ENCODE data around the gene NOSTRIN. TPM values are rescaled to one million over a fixed set of nuclear protein-coding genes. Genes with fewer than 3 reads are reported as not detected.

Gene NOSTRIN
- polyA plus RNA-seq, 3 donors = not detected

GRCh38 chr2:168810235-168810634, 7.8 kb downstream of the NOSTRIN start:
- intact Hi-C loops (cut with micrococcal nuclease) = no loop called here
- H3K27ac Mint-ChIP-seq = no peak overlapping the region
- no peaks in the 10 kb centered on the region for H3K36me3 Mint-ChIP-seq
- no peak for TF ChIP-seq CTCF (IDR thresholded peaks at IDR 0.05)
- no peaks in the 10 kb centered on the region for H3K9me3 Mint-ChIP-seq
- no peak overlapping the region for H3K4me3 ChIP-seq (replicated peaks in 1 of 3; ENCODE audit: low read depth in 2 of 3, low read length in 3 of 3)
- DNase-seq = no peak
- no peak overlapping the region for H3K4me2 ChIP-seq (replicated peaks; ENCODE audit: extremely low read depth, low read length, poor library complexity, severe bottlenecking)
- H3K27me3 Mint-ChIP-seq (ENCODE audit: low read depth in 3 of 3) = no peaks in the 10 kb centered on the region
- no peaks in the 10 kb centered on the region for H3K9me3 ChIP-seq (replicated peaks in 1 of 2; ENCODE audit: control insufficient read depth in 1 of 2, insufficient read depth in 1 of 2, low read length in 2 of 2)
- H4K20me1 ChIP-seq (ENCODE audit: insufficient read depth, low read length) = no peaks in the 10 kb centered on the region
- H2AFZ ChIP-seq (ENCODE audit: insufficient read depth, low read depth, low read length, poor library complexity, severe bottlenecking) = no peak overlapping the region
- no peaks in the 10 kb centered on the region for H3K4me1 ChIP-seq (ENCODE audit: control insufficient read depth in 1 of 2, insufficient read depth in 2 of 2, low read length in 2 of 2)
- H3K36me3 ChIP-seq (replicated peaks in 1 of 2; ENCODE audit: control insufficient read depth in 1 of 2, insufficient read depth in 2 of 2, low read length in 2 of 2) = no peaks in the 10 kb centered on the region
- no peaks in the 10 kb centered on the region for H3K79me2 ChIP-seq (ENCODE audit: insufficient read depth, low read length)
- H3K9ac ChIP-seq (ENCODE audit: insufficient read depth, low read length, poor library complexity, severe bottlenecking) = no peak overlapping the region
- H3K4me1 Mint-ChIP-seq = no peaks in the 10 kb centered on the region
- H3K27me3 ChIP-seq (ENCODE audit: control insufficient read depth in 2 of 2, insufficient read depth in 2 of 2, low read length in 2 of 2) = no peaks in the 10 kb centered on the region
- H3K4me3 Mint-ChIP-seq = no peak overlapping the region
- WGBS (ENCODE audit: insufficient coverage) = 100% methylated on average over 1 of the region's 2 CpGs
- no peak overlapping the region for H3K27ac ChIP-seq (ENCODE audit: low read depth in 1 of 2, low read length in 2 of 2)

- H3K27ac Mint-ChIP-seq = no peak overlapping the region
- H3K27me3 Mint-ChIP-seq (ENCODE audit: low read depth in 3 of 3) = no peaks in the 10 kb centered on the region
- no peak overlapping the region for H3K4me2 ChIP-seq (replicated peaks; ENCODE audit: extremely low read depth, low read length, poor library complexity, severe bottlenecking)
- H3K9ac ChIP-seq (ENCODE audit: insufficient read depth, low read length, poor library complexity, severe bottlenecking) = no peak overlapping the region
- no peaks in the 10 kb centered on the region for H3K9me3 ChIP-seq (replicated peaks in 1 of 2; ENCODE audit: control insufficient read depth in 1 of 2, insufficient read depth in 1 of 2, low read length in 2 of 2)
- no peaks in the 10 kb centered on the region for H3K79me2 ChIP-seq (ENCODE audit: insufficient read depth, low read length)
- no peaks in the 10 kb centered on the region for H3K36me3 ChIP-seq (replicated peaks in 1 of 2; ENCODE audit: control insufficient read depth in 1 of 2, insufficient read depth in 2 of 2, low read length in 2 of 2)
- no peak for DNase-seq
- no peak for TF ChIP-seq CTCF (IDR thresholded peaks at IDR 0.05)
- H3K4me1 Mint-ChIP-seq = no peaks in the 10 kb centered on the region
- H3K27ac ChIP-seq (ENCODE audit: low read depth in 1 of 2, low read length in 2 of 2) = no peak overlapping the region
- H3K4me1 ChIP-seq (ENCODE audit: control insufficient read depth in 1 of 2, insufficient read depth in 2 of 2, low read length in 2 of 2) = no peaks in the 10 kb centered on the region
- no peaks in the 10 kb centered on the region for H3K9me3 Mint-ChIP-seq
- WGBS (ENCODE audit: insufficient coverage) = no CpG with 5 or more reads among the region's 3 CpGs
- no peaks in the 10 kb centered on the region for H4K20me1 ChIP-seq (ENCODE audit: insufficient read depth, low read length)
- no peaks in the 10 kb centered on the region for H3K27me3 ChIP-seq (ENCODE audit: control insufficient read depth in 2 of 2, insufficient read depth in 2 of 2, low read length in 2 of 2)
- no peak overlapping the region for H3K4me3 ChIP-seq (replicated peaks in 1 of 3; ENCODE audit: low read depth in 2 of 3, low read length in 3 of 3)
- intact Hi-C loops (cut with micrococcal nuclease) = no loop called here
- H2AFZ ChIP-seq (ENCODE audit: insufficient read depth, low read depth, low read length, poor library complexity, severe bottlenecking) = no peak overlapping the region
- H3K36me3 Mint-ChIP-seq = no peaks in the 10 kb centered on the region
- H3K4me3 Mint-ChIP-seq = no peak overlapping the region
Measured at GRCh38 chr2:168811696-168812095, 9.3 kb downstream of the NOSTRIN start.
